Measurements from ENCODE around the gene ZNF775. TPM values are rescaled to one million over a fixed set of nuclear protein-coding genes. Genes with fewer than 3 reads are reported as not detected.

Gene ZNF775
- total and polyA plus RNA-seq, 12 donors: 1.9 to 4.7 (median 2.9) TPM

GRCh38 chr7:150434240-150434639 lies 55.1 kb downstream of the ZNF775 start:
- intact Hi-C loops (cut with DNase I): loop anchor here in 1 of 10 donors (10.0 kb wide), 1 partner anchor 571 kb away; no protein-coding TSS in a partner anchor
- H3K4me1 ChIP-seq: peaks cover 0 to 29% (median 0%) of the 10 kb centered on the region in 9 donors
- no peaks in the 10 kb centered on the region for H3K36me3 ChIP-seq
- WGBS, 2 donors: 86 to 89% methylated on average over 8 of the region's 8 CpGs
- no peak for DNase-seq
- H3K4me3 ChIP-seq: no peak overlapping the region
- peaks cover 0 to 21% (median 4%) of the 10 kb centered on the region in 7 donors for H3K27me3 ChIP-seq
- no peaks in the 10 kb centered on the region for H3K9me3 ChIP-seq
- H3K27ac ChIP-seq: no peak overlapping the region
- no peak for ATAC-seq
- TF ChIP-seq, protein P1, sequence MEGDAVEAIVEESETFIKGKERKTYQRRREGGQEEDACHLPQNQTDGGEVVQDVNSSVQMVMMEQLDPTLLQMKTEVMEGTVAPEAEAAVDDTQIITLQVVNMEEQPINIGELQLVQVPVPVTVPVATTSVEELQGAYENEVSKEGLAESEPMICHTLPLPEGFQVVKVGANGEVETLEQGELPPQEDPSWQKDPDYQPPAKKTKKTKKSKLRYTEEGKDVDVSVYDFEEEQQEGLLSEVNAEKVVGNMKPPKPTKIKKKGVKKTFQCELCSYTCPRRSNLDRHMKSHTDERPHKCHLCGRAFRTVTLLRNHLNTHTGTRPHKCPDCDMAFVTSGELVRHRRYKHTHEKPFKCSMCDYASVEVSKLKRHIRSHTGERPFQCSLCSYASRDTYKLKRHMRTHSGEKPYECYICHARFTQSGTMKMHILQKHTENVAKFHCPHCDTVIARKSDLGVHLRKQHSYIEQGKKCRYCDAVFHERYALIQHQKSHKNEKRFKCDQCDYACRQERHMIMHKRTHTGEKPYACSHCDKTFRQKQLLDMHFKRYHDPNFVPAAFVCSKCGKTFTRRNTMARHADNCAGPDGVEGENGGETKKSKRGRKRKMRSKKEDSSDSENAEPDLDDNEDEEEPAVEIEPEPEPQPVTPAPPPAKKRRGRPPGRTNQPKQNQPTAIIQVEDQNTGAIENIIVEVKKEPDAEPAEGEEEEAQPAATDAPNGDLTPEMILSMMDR (IDR thresholded peaks at IDR 0.05): no peak

DNA sequence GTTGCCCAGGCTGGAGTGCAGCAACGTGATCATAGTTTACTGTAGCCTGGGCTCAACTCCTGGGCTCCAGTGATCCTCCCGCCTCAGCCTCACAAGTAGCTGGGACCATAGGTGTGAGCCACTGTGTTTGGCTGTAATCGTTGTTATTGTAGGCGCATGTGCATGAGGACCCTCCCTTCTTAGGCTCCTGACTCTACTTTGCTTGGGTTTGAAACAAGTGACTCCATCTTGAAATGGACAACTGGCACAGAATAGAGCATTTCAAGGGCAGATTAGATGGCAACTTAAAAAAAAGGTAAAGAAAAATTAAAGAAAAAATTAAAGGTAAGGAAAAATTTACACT lies 55.9 kb downstream of the ZNF775 start:
- intact Hi-C loops (cut with DNase I): loop anchor here in 1 of 10 donors (10.0 kb wide), 1 partner anchor 570 kb away; no protein-coding TSS in a partner anchor
- 77 to 78% methylated on average over 4 of the region's 4 CpGs for WGBS, 2 donors
- TF ChIP-seq, protein P1 (IDR thresholded peaks at IDR 0.05): no peak
- no peak overlapping the region for H3K27ac ChIP-seq
- H3K9me3 ChIP-seq: no peaks in the 10 kb centered on the region
- DNase-seq: no peak
- ATAC-seq: no peak
- no peak overlapping the region for H3K4me3 ChIP-seq
- peaks cover 0 to 21% (median 4%) of the 10 kb centered on the region in 7 donors for H3K27me3 ChIP-seq
- no peaks in the 10 kb centered on the region for H3K36me3 ChIP-seq
- peaks cover 0 to 33% (median 0%) of the 10 kb centered on the region in 9 donors for H3K4me1 ChIP-seq

GRCh38 chr7:150435390-150436073 lies 56.4 kb downstream of the ZNF775 start:
- DNase-seq (no peak), ATAC-seq (peak in 6 of 8 donors; percentile 50 to 67 (median 58))
- H3K9me3 ChIP-seq: no peaks in the 10 kb centered on the region
- peaks cover 0 to 17% (median 4%) of the 10 kb centered on the region in 7 donors for H3K27me3 ChIP-seq
- H3K36me3 ChIP-seq: no peaks in the 10 kb centered on the region
- intact Hi-C loops (cut with DNase I): loop anchor here in 1 of 10 donors (10.0 kb wide), 1 partner anchor 569 kb away; no protein-coding TSS in a partner anchor
- peak overlapping the region in 1 of 10 donors; percentile 52 for H3K27ac ChIP-seq
- 74 to 81% methylated on average over 8 of the region's 8 CpGs for WGBS, 2 donors
- H3K4me1 ChIP-seq: peaks cover 0 to 38% (median 0%) of the 10 kb centered on the region in 9 donors
- TF ChIP-seq, protein P1 (IDR thresholded peaks at IDR 0.05): no peak
- no peak overlapping the region for H3K4me3 ChIP-seq

DNA sequence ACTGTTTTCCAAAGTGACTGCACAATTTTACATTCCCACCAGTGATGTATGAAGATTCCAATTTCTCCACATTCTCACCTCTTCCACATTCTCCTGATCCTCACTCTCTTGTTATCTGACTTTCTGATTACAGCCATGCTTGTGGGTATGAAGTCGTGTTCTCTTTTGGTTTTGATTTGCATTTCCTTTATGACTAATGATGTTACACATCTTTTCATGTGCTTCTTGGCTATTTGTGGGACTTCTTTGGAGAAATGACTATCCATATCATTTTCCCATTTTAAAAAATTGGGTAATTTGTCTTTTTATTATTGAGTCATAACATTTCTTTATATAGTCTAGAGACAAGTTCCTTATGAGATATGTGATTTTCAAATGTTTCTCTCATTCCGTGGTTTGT lies 60.8 kb downstream of the ZNF775 start:
- no peaks in the 10 kb centered on the region for H3K36me3 ChIP-seq
- peaks cover 0 to 19% (median 12%) of the 10 kb centered on the region in 11 donors for H3K9me3 ChIP-seq
- H3K4me1 ChIP-seq: peaks cover 0 to 18% (median 0%) of the 10 kb centered on the region in 9 donors
- H3K4me3 ChIP-seq: no peak overlapping the region
- TF ChIP-seq, protein P1 (IDR thresholded peaks at IDR 0.05): no peak
- 53 to 70% methylated on average over 2 of the region's 2 CpGs for WGBS, 2 donors
- intact Hi-C loops (cut with DNase I): loop anchor here in 2 of 10 donors (10.0 kb wide), 2 partner anchors 425 to 565 kb away; no protein-coding TSS in a partner anchor
- no peaks in the 10 kb centered on the region for H3K27me3 ChIP-seq
- H3K27ac ChIP-seq: no peak overlapping the region
- DNase-seq: no peak
- ATAC-seq: no peak
